Measurements from ENCODE around the gene KLHDC3. TPM values are rescaled to one million over a fixed set of nuclear protein-coding genes. Genes with fewer than 3 reads are reported as not detected.

KLHDC3 gene
- total and polyA plus RNA-seq, 7 experiments from 2014 or later = 39.9 to 145 (median 74.0) TPM

GRCh38 chr6:43050981-43051380, 36.9 kb downstream of the KLHDC3 start:
- CTCF ChIA-PET = interaction anchor here (0.8 kb wide), 1 partner anchor 131 kb away, joined by 3 read pairs; the partner anchor contains the start of gene CUL9
- Histone ChIP-seq H3K4me1 (ENCODE audit: control insufficient read depth in 2 of 2, insufficient read depth in 2 of 2, low read length in 2 of 2) (peaks cover 8 to 13% of the 10 kb centered on the region in 2 donors), H3K27me3 (ENCODE audit: control insufficient read depth in 2 of 2, insufficient read depth in 2 of 2, low read length in 2 of 2) (no peaks in the 10 kb centered on the region), H3K36me3 (ENCODE audit: control insufficient read depth in 2 of 3, insufficient read depth in 3 of 3, low read length in 3 of 3) (peaks cover 0 to 47% (median 4%) of the 10 kb centered on the region in 3 experiments), H3K9me3 (ENCODE audit: control insufficient read depth in 2 of 3, low read length in 3 of 3) (no peaks in the 10 kb centered on the region), H3K4me3 (ENCODE audit: low read length) (no peak overlapping the region), H3K27ac (ENCODE audit: low read depth, low read length) (no peak overlapping the region)
- DNase-seq = no peak
- POLR2A ChIA-PET = interaction anchor here (1.2 kb wide), 1 partner anchor 9 kb away, joined by 4 read pairs; the partner anchor contains the start of genes KLC4 and MRPL2
- intact Hi-C loops (cut with micrococcal nuclease) = loop anchor here (5.0 to 10.0 kb wide), 3 partner anchors 464 to 1316 kb away; partner anchors contain the start of genes LRRC73 (in 1 of the 2), POLR1C (in 1 of the 2), TFEB (in 1 of the 2) and YIPF3 (in 1 of the 2)
- Mint-ChIP-seq H3K9me3 (no peaks in the 10 kb centered on the region), H3K4me3 (peak overlapping the region in 1 of 10 donors; percentile 56), H3K4me1 (peaks cover 29 to 45% (median 37%) of the 10 kb centered on the region in 7 donors), H3K27me3 (no peaks in the 10 kb centered on the region), H3K36me3 (peaks cover 0 to 33% (median 7%) of the 10 kb centered on the region in 5 donors), H3K27ac (peak overlapping the region in 5 of 9 donors; percentile 17 to 87 (median 73))
- ATAC-seq = no peak

- H3K27ac ChIP-seq (ENCODE audit: low read depth, low read length) = peak overlapping the region; percentile 89
- intact Hi-C loops (cut with micrococcal nuclease) = loop anchor here (5.0 to 10.0 kb wide), 3 partner anchors 462 to 1318 kb away; partner anchors contain the start of genes LRRC73 (in 1 of the 2), POLR1C (in 1 of the 2), TFEB (in 1 of the 2) and YIPF3 (in 1 of the 2)
- ChIA-PET POLR2A (interaction anchor here (1.0 to 4.3 kb wide), 5 partner anchors 15 to 123 kb away, joined by 3 to 34 read pairs (median 22); partner anchors contain the start of genes CNPY3, PEX6 and RRP36), CTCF (interaction anchor here (0.7 kb wide), 1 partner anchor 116 kb away, joined by 4 read pairs; no protein-coding TSS in a partner anchor)
- peaks cover 0 to 31% (median 7%) of the 10 kb centered on the region in 5 donors for H3K36me3 Mint-ChIP-seq
- H3K4me3 ChIP-seq (ENCODE audit: low read length) = peak overlapping the region; percentile 70
- H3K36me3 ChIP-seq (ENCODE audit: control insufficient read depth in 2 of 3, insufficient read depth in 3 of 3, low read length in 3 of 3) = peaks cover 0 to 37% (median 4%) of the 10 kb centered on the region in 3 experiments
- peak overlapping the region; percentile 92 to 99 (median 97) for H3K27ac Mint-ChIP-seq
- H3K27me3 Mint-ChIP-seq = no peaks in the 10 kb centered on the region
- ATAC-seq = no peak
- peaks cover 29 to 48% (median 37%) of the 10 kb centered on the region in 7 donors for H3K4me1 Mint-ChIP-seq
- H3K4me3 Mint-ChIP-seq = peak overlapping the region; percentile 86 to 99 (median 94)
- H3K9me3 ChIP-seq (ENCODE audit: control insufficient read depth in 2 of 3, low read length in 3 of 3) = no peaks in the 10 kb centered on the region
- no peaks in the 10 kb centered on the region for H3K27me3 ChIP-seq (ENCODE audit: control insufficient read depth in 2 of 2, insufficient read depth in 2 of 2, low read length in 2 of 2)
- H3K9me3 Mint-ChIP-seq = no peaks in the 10 kb centered on the region
- no peak for DNase-seq
- peaks cover 8 to 13% of the 10 kb centered on the region in 2 donors for H3K4me1 ChIP-seq (ENCODE audit: control insufficient read depth in 2 of 2, insufficient read depth in 2 of 2, low read length in 2 of 2)
Measured at GRCh38 chr6:43052225-43052841, 38.3 kb downstream of the KLHDC3 start.

- Histone ChIP-seq H3K4me3 (ENCODE audit: low read length) (peak overlapping the region; percentile 70), H3K9me3 (ENCODE audit: control insufficient read depth in 2 of 3, low read length in 3 of 3) (no peaks in the 10 kb centered on the region), H3K27me3 (ENCODE audit: control insufficient read depth in 2 of 2, insufficient read depth in 2 of 2, low read length in 2 of 2) (no peaks in the 10 kb centered on the region), H3K36me3 (ENCODE audit: control insufficient read depth in 2 of 3, insufficient read depth in 3 of 3, low read length in 3 of 3) (peaks cover 0 to 39% (median 4%) of the 10 kb centered on the region in 3 experiments), H3K27ac (ENCODE audit: low read depth, low read length) (peak overlapping the region; percentile 89), H3K4me1 (ENCODE audit: control insufficient read depth in 2 of 2, insufficient read depth in 2 of 2, low read length in 2 of 2) (peaks cover 8 to 17% of the 10 kb centered on the region in 2 donors)
- POLR2A ChIA-PET = interaction anchor here (0.6 to 4.3 kb wide), 17 partner anchors 8 to 554 kb away, joined by 3 to 37 read pairs (median 4); partner anchors contain the start of genes CNPY3, KLHDC3, MEA1 and PEX6
- H3K9me3 Mint-ChIP-seq = no peaks in the 10 kb centered on the region
- DNase-seq = peak in 2 of 9 donors; percentile 8 to 30
- peaks cover 31 to 51% (median 43%) of the 10 kb centered on the region in 7 donors for H3K4me1 Mint-ChIP-seq
- CTCF ChIA-PET = interaction anchor here (0.7 to 1.1 kb wide), 3 partner anchors 32 to 117 kb away, joined by 4 to 5 read pairs (median 4); partner anchors contain the start of gene RRP36
- peaks cover 0 to 28% (median 7%) of the 10 kb centered on the region in 5 donors for H3K36me3 Mint-ChIP-seq
- H3K27me3 Mint-ChIP-seq = no peaks in the 10 kb centered on the region
- H3K27ac Mint-ChIP-seq = peak overlapping the region; percentile 92 to 99 (median 97)
- ATAC-seq = peak; percentile 22
- H3K4me3 Mint-ChIP-seq = peak overlapping the region; percentile 86 to 99 (median 94)
- intact Hi-C loops (cut with micrococcal nuclease) = loop anchor here (1.0 to 10.0 kb wide), 9 partner anchors 32 to 1318 kb away; partner anchors contain the start of genes CNPY3 (in 2 of the 2), KLHDC3 (in 2 of the 2), PEX6 (in 2 of the 2) and PPP2R5D (in 2 of the 2)
Measured at GRCh38 chr6:43052842-43053544, 38.9 kb downstream of the KLHDC3 start.

- H3K27me3 Mint-ChIP-seq = no peaks in the 10 kb centered on the region
- no peaks in the 10 kb centered on the region for H3K27me3 ChIP-seq (ENCODE audit: control insufficient read depth in 2 of 2, insufficient read depth in 2 of 2, low read length in 2 of 2)
- peaks cover 0 to 28% (median 7%) of the 10 kb centered on the region in 5 donors for H3K36me3 Mint-ChIP-seq
- H3K9me3 ChIP-seq (ENCODE audit: control insufficient read depth in 2 of 3, low read length in 3 of 3) = no peaks in the 10 kb centered on the region
- peak within 1 kb of the TSS; percentile 70 for H3K4me3 ChIP-seq (ENCODE audit: low read length)
- H3K4me1 Mint-ChIP-seq = peaks cover 37 to 58% (median 50%) of the 10 kb centered on the region in 7 donors
- ChIA-PET POLR2A (interaction anchor here (0.6 to 4.3 kb wide), 21 partner anchors 9 to 553 kb away, joined by 3 to 37 read pairs (median 4); partner anchors contain the start of genes CNPY3, KLHDC3, MEA1 and PEX6), CTCF (interaction anchor here (1.0 to 1.2 kb wide), 5 partner anchors 29 to 124 kb away, joined by 3 to 5 read pairs (median 4); partner anchors contain the start of genes KLHDC3 and RRP36)
- peak within 1 kb of the TSS; percentile 86 to 99 (median 94) for H3K4me3 Mint-ChIP-seq
- peak within 1 kb of the TSS; percentile 92 to 99 (median 97) for H3K27ac Mint-ChIP-seq
- ATAC-seq (peak; percentile 99), DNase-seq (peak; percentile 72 to 90 (median 88))
- H3K9me3 Mint-ChIP-seq = no peaks in the 10 kb centered on the region
- peaks cover 0 to 36% (median 4%) of the 10 kb centered on the region in 3 experiments for H3K36me3 ChIP-seq (ENCODE audit: control insufficient read depth in 2 of 3, insufficient read depth in 3 of 3, low read length in 3 of 3)
- intact Hi-C loops (cut with micrococcal nuclease) = loop anchor here (1.0 to 10.0 kb wide), 9 partner anchors 32 to 1319 kb away; partner anchors contain the start of genes CNPY3 (in 2 of the 2), KLHDC3 (in 2 of the 2), PEX6 (in 2 of the 2) and PPP2R5D (in 2 of the 2)
- H3K27ac ChIP-seq (ENCODE audit: low read depth, low read length) = peak within 1 kb of the TSS; percentile 89
- peaks cover 8 to 24% of the 10 kb centered on the region in 2 donors for H3K4me1 ChIP-seq (ENCODE audit: control insufficient read depth in 2 of 2, insufficient read depth in 2 of 2, low read length in 2 of 2)
Measured at GRCh38 chr6:43053545-43054205, 39.6 kb downstream of the KLHDC3 start, which contains the start of gene CUL7. Gene CUL7 (minus strand): TSS chr6:43053851. CDS start chr6:43052788, 1,063 bp downstream.

- Mint-ChIP-seq H3K9me3 (no peaks in the 10 kb centered on the region), H3K4me3 (peak overlapping the region; percentile 86 to 99 (median 94)), H3K4me1 (peaks cover 38 to 64% (median 56%) of the 10 kb centered on the region in 7 donors), H3K27me3 (no peaks in the 10 kb centered on the region), H3K27ac (peak overlapping the region; percentile 92 to 99 (median 97)), H3K36me3 (peaks cover 0 to 24% (median 8%) of the 10 kb centered on the region in 5 donors)
- DNase-seq (no peak), ATAC-seq (no peak)
- Histone ChIP-seq H3K4me3 (ENCODE audit: low read length) (peak overlapping the region; percentile 70), H3K36me3 (ENCODE audit: control insufficient read depth in 2 of 3, insufficient read depth in 3 of 3, low read length in 3 of 3) (peaks cover 0 to 34% (median under 1%) of the 10 kb centered on the region in 3 experiments), H3K9me3 (ENCODE audit: control insufficient read depth in 2 of 3, low read length in 3 of 3) (no peaks in the 10 kb centered on the region), H3K27me3 (ENCODE audit: control insufficient read depth in 2 of 2, insufficient read depth in 2 of 2, low read length in 2 of 2) (no peaks in the 10 kb centered on the region), H3K4me1 (ENCODE audit: control insufficient read depth in 2 of 2, insufficient read depth in 2 of 2, low read length in 2 of 2) (peaks cover 8 to 24% of the 10 kb centered on the region in 2 donors), H3K27ac (ENCODE audit: low read depth, low read length) (peak overlapping the region; percentile 89)
- ChIA-PET POLR2A (interaction anchor here (0.6 to 4.3 kb wide), 19 partner anchors 9 to 462 kb away, joined by 3 to 37 read pairs (median 4); partner anchors contain the start of genes CNPY3, KLHDC3, MEA1 and PEX6), CTCF (interaction anchor here (1.0 to 1.2 kb wide), 5 partner anchors 29 to 124 kb away, joined by 3 to 5 read pairs (median 4); partner anchors contain the start of genes KLHDC3 and RRP36)
- intact Hi-C loops (cut with micrococcal nuclease) = loop anchor here (5.0 to 10.0 kb wide), 3 partner anchors 460 to 1320 kb away; partner anchors contain the start of genes LRRC73 (in 1 of the 2), POLR1C (in 1 of the 2), TFEB (in 1 of the 2) and YIPF3 (in 1 of the 2)
Measured at GRCh38 chr6:43054206-43054943, 40.3 kb downstream of the KLHDC3 start.

All from naive thymus-derived CD4-positive, alpha-beta T cell (primary cell).